ENCODE data around the gene SLC8A3. TPM values are rescaled to one million over a fixed set of nuclear protein-coding genes. Genes with fewer than 3 reads are reported as not detected.

SLC8A3 gene
- total RNA-seq, 2 donors from 2014 or later = 0.09 TPM; not detected in 1

DNA sequence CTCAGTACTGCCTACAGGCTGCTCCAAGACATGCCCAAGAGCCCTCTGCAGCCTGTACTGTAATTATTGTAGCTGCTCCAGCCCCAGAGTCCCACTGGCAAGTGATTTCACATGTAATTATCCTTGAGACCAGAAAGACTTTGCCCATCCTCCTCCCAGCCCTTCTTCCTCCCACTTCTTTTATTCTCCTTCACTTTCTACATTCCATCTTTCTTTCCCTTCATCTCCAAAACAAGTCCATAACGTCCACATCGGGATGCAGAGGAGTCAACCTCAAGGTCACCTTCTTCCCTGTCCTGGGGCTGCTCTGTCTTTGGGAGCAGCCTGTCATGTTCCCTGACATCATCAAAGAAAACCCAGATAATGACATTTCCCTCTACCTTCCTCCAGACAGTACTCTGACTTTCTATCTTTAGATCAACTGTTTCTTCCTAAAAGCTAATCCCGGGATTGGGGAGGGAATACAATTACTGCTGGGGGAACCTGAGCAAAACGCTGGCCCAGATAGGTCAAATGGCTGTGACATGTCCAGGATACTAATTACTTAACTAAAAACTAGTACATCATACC lies 39.1 kb downstream of the SLC8A3 start:
- Histone ChIP-seq H3K27me3 (ENCODE audit: control insufficient read depth, insufficient read depth, low read length, poor library complexity, severe bottlenecking) (no peaks in the 10 kb centered on the region), H3K4me3 (ENCODE audit: low read length) (no peak overlapping the region), H3K36me3 (ENCODE audit: control insufficient read depth, insufficient read depth, low read length) (no peaks in the 10 kb centered on the region), H3K27ac (ENCODE audit: low read depth, low read length) (no peak overlapping the region), H3K9me3 (ENCODE audit: control insufficient read depth, low read length) (no peaks in the 10 kb centered on the region), H3K9ac (ENCODE audit: extremely low read depth, low read length, poor library complexity, severe bottlenecking) (no peak overlapping the region), H3K4me1 (ENCODE audit: control insufficient read depth, insufficient read depth, low read length) (peaks cover 35% of the 10 kb centered on the region)
- H3K9me3 Mint-ChIP-seq = no peaks in the 10 kb centered on the region
- 88 to 91% methylated on average over 2 to 4 of the region's 4 CpGs for WGBS, 2 experiments (ENCODE audit: insufficient coverage in 1 of 2, insufficient read length in 1 of 2)
- peaks cover 37% of the 10 kb centered on the region for H3K4me1 Mint-ChIP-seq
- no peak for DNase-seq
- TF ChIP-seq, protein P1, sequence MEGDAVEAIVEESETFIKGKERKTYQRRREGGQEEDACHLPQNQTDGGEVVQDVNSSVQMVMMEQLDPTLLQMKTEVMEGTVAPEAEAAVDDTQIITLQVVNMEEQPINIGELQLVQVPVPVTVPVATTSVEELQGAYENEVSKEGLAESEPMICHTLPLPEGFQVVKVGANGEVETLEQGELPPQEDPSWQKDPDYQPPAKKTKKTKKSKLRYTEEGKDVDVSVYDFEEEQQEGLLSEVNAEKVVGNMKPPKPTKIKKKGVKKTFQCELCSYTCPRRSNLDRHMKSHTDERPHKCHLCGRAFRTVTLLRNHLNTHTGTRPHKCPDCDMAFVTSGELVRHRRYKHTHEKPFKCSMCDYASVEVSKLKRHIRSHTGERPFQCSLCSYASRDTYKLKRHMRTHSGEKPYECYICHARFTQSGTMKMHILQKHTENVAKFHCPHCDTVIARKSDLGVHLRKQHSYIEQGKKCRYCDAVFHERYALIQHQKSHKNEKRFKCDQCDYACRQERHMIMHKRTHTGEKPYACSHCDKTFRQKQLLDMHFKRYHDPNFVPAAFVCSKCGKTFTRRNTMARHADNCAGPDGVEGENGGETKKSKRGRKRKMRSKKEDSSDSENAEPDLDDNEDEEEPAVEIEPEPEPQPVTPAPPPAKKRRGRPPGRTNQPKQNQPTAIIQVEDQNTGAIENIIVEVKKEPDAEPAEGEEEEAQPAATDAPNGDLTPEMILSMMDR (conservative IDR thresholded peaks at IDR 0.05) = no peak
- H3K4me3 Mint-ChIP-seq = no peak overlapping the region
- H3K36me3 Mint-ChIP-seq (ENCODE audit: low read depth) = no peaks in the 10 kb centered on the region
- H3K27ac Mint-ChIP-seq = no peak overlapping the region
- H3K27me3 Mint-ChIP-seq (ENCODE audit: insufficient read depth) = no peaks in the 10 kb centered on the region

DNA sequence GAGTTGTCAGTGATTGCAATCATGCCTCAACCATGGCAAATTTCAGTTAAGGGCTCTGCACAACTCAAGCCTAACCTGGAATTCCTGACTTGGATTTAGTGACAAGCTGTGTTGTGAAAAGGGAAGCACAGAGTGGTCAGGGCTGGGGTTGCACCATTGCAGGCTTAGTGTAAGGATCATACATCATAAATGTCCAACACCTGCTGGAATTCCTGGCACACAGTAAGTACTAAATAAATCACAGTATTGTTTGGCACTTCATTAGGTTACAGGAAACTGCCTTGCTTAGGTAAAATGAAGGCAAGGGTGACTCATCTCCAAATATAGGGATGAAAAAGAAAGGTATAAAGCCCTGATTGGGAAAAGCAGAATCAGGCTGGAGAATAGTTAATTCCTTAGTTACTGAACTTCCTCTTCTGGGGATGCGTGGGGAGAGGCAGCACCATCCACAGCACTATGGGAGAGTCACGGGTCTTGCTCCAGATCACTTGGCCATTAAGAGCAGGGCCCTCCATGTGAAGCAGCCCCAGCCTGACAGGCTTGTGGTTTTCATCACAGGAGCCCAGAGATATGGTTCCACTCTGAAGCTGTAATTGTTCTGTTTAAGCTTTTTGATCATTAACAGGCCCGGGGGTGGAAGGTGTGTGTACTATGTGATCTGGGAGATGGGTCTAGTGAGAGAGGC lies 39.7 kb downstream of the SLC8A3 start:
- Histone ChIP-seq H3K9me3 (ENCODE audit: control insufficient read depth, low read length) (no peaks in the 10 kb centered on the region), H3K27me3 (ENCODE audit: control insufficient read depth, insufficient read depth, low read length, poor library complexity, severe bottlenecking) (no peaks in the 10 kb centered on the region), H3K36me3 (ENCODE audit: control insufficient read depth, insufficient read depth, low read length) (no peaks in the 10 kb centered on the region), H3K4me3 (ENCODE audit: low read length) (no peak overlapping the region), H3K4me1 (ENCODE audit: control insufficient read depth, insufficient read depth, low read length) (peaks cover 35% of the 10 kb centered on the region), H3K27ac (ENCODE audit: low read depth, low read length) (no peak overlapping the region), H3K9ac (ENCODE audit: extremely low read depth, low read length, poor library complexity, severe bottlenecking) (no peak overlapping the region)
- no peak for DNase-seq
- Mint-ChIP-seq H3K4me3 (no peak overlapping the region), H3K27ac (no peak overlapping the region), H3K36me3 (ENCODE audit: low read depth) (no peaks in the 10 kb centered on the region), H3K27me3 (ENCODE audit: insufficient read depth) (no peaks in the 10 kb centered on the region), H3K9me3 (no peaks in the 10 kb centered on the region), H3K4me1 (peaks cover 37% of the 10 kb centered on the region)
- 81 to 100% methylated on average over 3 of the region's 3 CpGs for WGBS, 2 experiments (ENCODE audit: insufficient coverage in 1 of 2, insufficient read length in 1 of 2)
- TF ChIP-seq, protein P1 (conservative IDR thresholded peaks at IDR 0.05) = no peak

DNA sequence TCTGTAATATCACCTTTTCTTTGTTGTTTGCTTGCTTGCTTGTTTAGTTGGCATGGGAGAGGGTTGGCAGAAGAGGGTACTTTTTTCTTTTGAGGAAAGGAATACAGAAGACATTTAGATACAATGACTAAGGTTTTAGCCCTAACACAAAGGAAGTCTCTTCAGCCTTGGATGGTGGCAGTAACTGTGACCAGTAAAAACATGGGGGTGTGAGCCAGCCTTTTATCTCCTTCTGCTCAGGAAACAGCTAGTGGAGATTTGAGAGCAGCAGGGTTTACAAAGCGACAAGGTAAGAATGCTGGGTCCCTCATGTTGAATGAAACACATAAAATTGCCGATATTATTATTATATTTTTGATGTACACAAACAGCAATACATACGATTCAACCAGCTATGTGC lies 40.4 kb downstream of the SLC8A3 start:
- H3K27ac Mint-ChIP-seq = no peak overlapping the region
- Histone ChIP-seq H3K27me3 (ENCODE audit: control insufficient read depth, insufficient read depth, low read length, poor library complexity, severe bottlenecking) (no peaks in the 10 kb centered on the region), H3K9ac (ENCODE audit: extremely low read depth, low read length, poor library complexity, severe bottlenecking) (no peak overlapping the region), H3K4me3 (ENCODE audit: low read length) (no peak overlapping the region), H3K36me3 (ENCODE audit: control insufficient read depth, insufficient read depth, low read length) (no peaks in the 10 kb centered on the region), H3K4me1 (ENCODE audit: control insufficient read depth, insufficient read depth, low read length) (peaks cover 35% of the 10 kb centered on the region), H3K9me3 (ENCODE audit: control insufficient read depth, low read length) (no peaks in the 10 kb centered on the region), H3K27ac (ENCODE audit: low read depth, low read length) (no peak overlapping the region)
- H3K4me3 Mint-ChIP-seq = no peak overlapping the region
- TF ChIP-seq, protein P1 (conservative IDR thresholded peaks at IDR 0.05) = no peak
- 82 to 93% methylated on average over 2 of the region's 3 CpGs for WGBS, 2 experiments (ENCODE audit: insufficient coverage in 1 of 2, insufficient read length in 1 of 2)
- DNase-seq = no peak
- no peaks in the 10 kb centered on the region for H3K36me3 Mint-ChIP-seq (ENCODE audit: low read depth)
- no peaks in the 10 kb centered on the region for H3K27me3 Mint-ChIP-seq (ENCODE audit: insufficient read depth)
- H3K4me1 Mint-ChIP-seq = peaks cover 43% of the 10 kb centered on the region
- H3K9me3 Mint-ChIP-seq = no peaks in the 10 kb centered on the region

Measured in endodermal cell (in vitro differentiated cells).